Measurements from ENCODE around the gene FAM3C.

DNA sequence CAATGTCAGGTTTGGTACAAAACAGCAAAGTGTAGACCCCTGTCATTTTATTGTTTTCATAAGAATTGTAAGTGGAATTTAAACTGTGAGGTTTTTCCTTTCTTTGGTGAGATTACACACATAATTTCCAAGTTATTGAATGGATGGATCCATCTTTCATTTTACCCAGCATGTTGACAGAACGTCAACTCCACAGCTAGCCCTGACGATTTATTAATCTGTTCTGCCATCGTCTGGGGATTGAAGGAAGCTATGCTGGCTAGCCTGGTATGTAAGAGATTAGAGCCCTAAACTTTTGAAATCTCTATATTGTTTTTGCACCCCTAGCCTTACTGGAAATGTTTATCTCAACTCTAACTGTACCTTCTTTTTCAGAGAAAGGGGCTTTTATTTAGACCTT lies 58.7 kb downstream of the FAM3C start:
- TF ChIP-seq, protein P1, sequence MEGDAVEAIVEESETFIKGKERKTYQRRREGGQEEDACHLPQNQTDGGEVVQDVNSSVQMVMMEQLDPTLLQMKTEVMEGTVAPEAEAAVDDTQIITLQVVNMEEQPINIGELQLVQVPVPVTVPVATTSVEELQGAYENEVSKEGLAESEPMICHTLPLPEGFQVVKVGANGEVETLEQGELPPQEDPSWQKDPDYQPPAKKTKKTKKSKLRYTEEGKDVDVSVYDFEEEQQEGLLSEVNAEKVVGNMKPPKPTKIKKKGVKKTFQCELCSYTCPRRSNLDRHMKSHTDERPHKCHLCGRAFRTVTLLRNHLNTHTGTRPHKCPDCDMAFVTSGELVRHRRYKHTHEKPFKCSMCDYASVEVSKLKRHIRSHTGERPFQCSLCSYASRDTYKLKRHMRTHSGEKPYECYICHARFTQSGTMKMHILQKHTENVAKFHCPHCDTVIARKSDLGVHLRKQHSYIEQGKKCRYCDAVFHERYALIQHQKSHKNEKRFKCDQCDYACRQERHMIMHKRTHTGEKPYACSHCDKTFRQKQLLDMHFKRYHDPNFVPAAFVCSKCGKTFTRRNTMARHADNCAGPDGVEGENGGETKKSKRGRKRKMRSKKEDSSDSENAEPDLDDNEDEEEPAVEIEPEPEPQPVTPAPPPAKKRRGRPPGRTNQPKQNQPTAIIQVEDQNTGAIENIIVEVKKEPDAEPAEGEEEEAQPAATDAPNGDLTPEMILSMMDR (conservative IDR thresholded peaks at IDR 0.05; ENCODE audit: low read depth, low read length): peak; percentile 46
- no peak for TF ChIP-seq POLR2A (IDR thresholded peaks at IDR 0.05; ENCODE audit: low read depth, low read length)
- no peak for TF ChIP-seq RFX5 (IDR thresholded peaks at IDR 0.05; ENCODE audit: low read depth, low read length)
- peak; percentile 50 for TF ChIP-seq RAD21 (IDR thresholded peaks at IDR 0.05; ENCODE audit: low read length)
- TF ChIP-seq BHLHE40 (IDR thresholded peaks at IDR 0.05; ENCODE audit: low read depth, low read length): no peak
- TF ChIP-seq SMC3 (IDR thresholded peaks at IDR 0.05; ENCODE audit: low read depth, low read length): 0 out of 2 replicates have a peak, but pooled peaks have one; percentile 16
- TF ChIP-seq MAZ (IDR thresholded peaks at IDR 0.05; ENCODE audit: borderline replicate concordance, low read depth, low read length): no peak
- TF ChIP-seq FOS (IDR thresholded peaks at IDR 0.05; ENCODE audit: low read depth, low read length): no peak
- no peak for TF ChIP-seq CHD1 (IDR thresholded peaks at IDR 0.05; ENCODE audit: low read depth, low read length)
- TF ChIP-seq USF2 (IDR thresholded peaks at IDR 0.05; ENCODE audit: low read depth, low read length): no peak
- TF ChIP-seq CEBPB (IDR thresholded peaks at IDR 0.05; ENCODE audit: low read depth, low read length): no peak
- no peak for TF ChIP-seq ELK1 (IDR thresholded peaks at IDR 0.05; ENCODE audit: borderline replicate concordance, low read depth, low read length)
- no peak for TF ChIP-seq RCOR1 (IDR thresholded peaks at IDR 0.05; ENCODE audit: insufficient replicate concordance, low read length)
- no peak for TF ChIP-seq MXI1 (IDR thresholded peaks at IDR 0.05; ENCODE audit: borderline replicate concordance, low read depth, low read length)

Data from IMR-90 (cell line).